Measurements from ENCODE around the gene VKORC1L1.
"Not testable (repeated sequence)": the region's sequence is repeated elsewhere in the genome, so short reads cannot be mapped to it uniquely, and the experiment has no call there.

Gene VKORC1L1

GRCh38 chr7:65945787-65946186 lies 72.9 kb downstream of the VKORC1L1 start:
- not testable (repeated sequence) for DNase-seq

GRCh38 chr7:65946904-65947303 lies 74.0 kb downstream of the VKORC1L1 start:
- no peak for DNase-seq

GRCh38 chr7:65951837-65952578 lies 79.1 kb downstream of the VKORC1L1 start:
- no peak for DNase-seq

- no peak for DNase-seq
These were observed 80.3 kb downstream of the VKORC1L1 start for GRCh38 chr7:65953001-65953720.

GRCh38 chr7:65953890-65954450 lies 81.1 kb downstream of the VKORC1L1 start:
- no peak for DNase-seq

- no peak for DNase-seq
These were observed 82.8 kb downstream of the VKORC1L1 start for GRCh38 chr7:65955718-65956117.

- DNase-seq = no peak
These were observed 87.6 kb downstream of the VKORC1L1 start for GRCh38 chr7:65960351-65961074.

- DNase-seq = no peak
These were observed 89.2 kb downstream of the VKORC1L1 start for GRCh38 chr7:65962033-65962432.

GRCh38 chr7:65964671-65965070 lies 91.8 kb downstream of the VKORC1L1 start:
- not testable (repeated sequence) for DNase-seq

GRCh38 chr7:65966146-65966545 lies 93.3 kb downstream of the VKORC1L1 start:
- no peak for DNase-seq

GRCh38 chr7:65967361-65968155 lies 94.7 kb downstream of the VKORC1L1 start:
- no peak for DNase-seq

- DNase-seq = no peak
These were observed 95.6 kb downstream of the VKORC1L1 start for GRCh38 chr7:65968256-65969185.

- no peak for DNase-seq
These were observed 98.1 kb downstream of the VKORC1L1 start for GRCh38 chr7:65971021-65971420.

GRCh38 chr7:65972976-65973375 lies 100.1 kb downstream of the VKORC1L1 start:
- no peak for DNase-seq

GRCh38 chr7:65974191-65974801 lies 101.4 kb downstream of the VKORC1L1 start:
- no peak for DNase-seq

GRCh38 chr7:65974876-65975275 lies 102.0 kb downstream of the VKORC1L1 start:
- DNase-seq = no peak

GRCh38 chr7:65975814-65976445 lies 103.1 kb downstream of the VKORC1L1 start:
- no peak for DNase-seq

- no peak for DNase-seq
These were observed 103.9 kb downstream of the VKORC1L1 start for GRCh38 chr7:65976659-65977196.

- DNase-seq = no peak
These were observed 106.2 kb downstream of the VKORC1L1 start for GRCh38 chr7:65978891-65979582.
